ENCODE results near the gene PCSK6. TPM values are rescaled to one million over a fixed set of nuclear protein-coding genes. Genes with fewer than 3 reads are reported as not detected.

PCSK6 gene
- total RNA-seq, 2 experiments from 2014 or later, result 2.7 to 3.0 TPM

DNA sequence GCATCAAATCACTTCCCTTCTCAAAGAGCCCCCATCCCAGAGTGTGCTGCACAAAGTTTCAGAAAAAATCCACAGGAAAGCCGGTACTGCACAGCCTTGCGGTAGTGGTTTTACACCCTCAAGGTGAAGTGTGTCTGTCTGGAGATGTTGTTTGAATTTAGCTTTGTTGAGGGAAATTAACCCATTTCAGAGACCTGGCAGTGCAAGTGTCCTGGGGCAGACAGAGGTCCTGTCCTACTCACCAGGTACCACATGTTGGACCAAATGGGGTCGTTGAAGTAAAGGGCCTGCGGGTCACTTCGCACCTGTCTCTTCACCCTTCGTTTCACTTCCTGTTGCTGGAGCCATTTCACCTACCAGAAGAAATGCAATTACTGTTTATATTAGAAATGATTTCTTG is 57.8 kb downstream of the PCSK6 start:
- Mint-ChIP-seq H3K4me1 (ENCODE audit: low read depth) (no peaks in the 10 kb centered on the region), H3K36me3 (ENCODE audit: low read depth) (no peaks in the 10 kb centered on the region), H3K4me3 (no peak overlapping the region), H3K27me3 (peaks cover 2% of the 10 kb centered on the region), H3K27ac (no peak overlapping the region), H3K9me3 (no peaks in the 10 kb centered on the region)
- POLR2A ChIA-PET, result no interaction called here
- TF ChIP-seq, protein P1, sequence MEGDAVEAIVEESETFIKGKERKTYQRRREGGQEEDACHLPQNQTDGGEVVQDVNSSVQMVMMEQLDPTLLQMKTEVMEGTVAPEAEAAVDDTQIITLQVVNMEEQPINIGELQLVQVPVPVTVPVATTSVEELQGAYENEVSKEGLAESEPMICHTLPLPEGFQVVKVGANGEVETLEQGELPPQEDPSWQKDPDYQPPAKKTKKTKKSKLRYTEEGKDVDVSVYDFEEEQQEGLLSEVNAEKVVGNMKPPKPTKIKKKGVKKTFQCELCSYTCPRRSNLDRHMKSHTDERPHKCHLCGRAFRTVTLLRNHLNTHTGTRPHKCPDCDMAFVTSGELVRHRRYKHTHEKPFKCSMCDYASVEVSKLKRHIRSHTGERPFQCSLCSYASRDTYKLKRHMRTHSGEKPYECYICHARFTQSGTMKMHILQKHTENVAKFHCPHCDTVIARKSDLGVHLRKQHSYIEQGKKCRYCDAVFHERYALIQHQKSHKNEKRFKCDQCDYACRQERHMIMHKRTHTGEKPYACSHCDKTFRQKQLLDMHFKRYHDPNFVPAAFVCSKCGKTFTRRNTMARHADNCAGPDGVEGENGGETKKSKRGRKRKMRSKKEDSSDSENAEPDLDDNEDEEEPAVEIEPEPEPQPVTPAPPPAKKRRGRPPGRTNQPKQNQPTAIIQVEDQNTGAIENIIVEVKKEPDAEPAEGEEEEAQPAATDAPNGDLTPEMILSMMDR (IDR thresholded peaks at IDR 0.05), result no peak
- no peak for ATAC-seq
- CTCF ChIA-PET, result no interaction called here
- DNase-seq, result no peak
- intact Hi-C loops (cut with micrococcal nuclease), result no loop called here

DNA sequence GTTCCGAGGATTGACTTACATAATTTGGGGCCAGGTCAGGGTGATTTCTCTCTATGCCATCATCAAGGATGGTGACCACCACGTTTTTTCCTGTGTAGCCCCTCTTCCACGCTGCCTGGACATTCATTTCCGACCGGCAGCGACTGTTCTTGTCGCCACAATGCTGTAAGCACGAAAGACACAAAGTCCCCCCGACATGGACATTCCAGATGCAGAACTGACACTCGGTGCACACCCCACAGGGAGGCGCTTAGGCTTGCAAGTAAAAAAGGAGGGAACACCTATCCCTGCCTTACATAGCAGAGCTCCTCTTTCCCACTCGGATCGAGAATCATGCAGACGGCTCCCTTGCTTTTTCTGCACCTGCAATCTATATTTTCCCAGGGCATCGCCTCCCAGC is 58.2 kb downstream of the PCSK6 start:
- H3K4me1 Mint-ChIP-seq (ENCODE audit: low read depth), result no peaks in the 10 kb centered on the region
- TF ChIP-seq, protein P1 (IDR thresholded peaks at IDR 0.05), result no peak
- no peak overlapping the region for H3K27ac Mint-ChIP-seq
- no peaks in the 10 kb centered on the region for H3K36me3 Mint-ChIP-seq (ENCODE audit: low read depth)
- intact Hi-C loops (cut with micrococcal nuclease), result no loop called here
- CTCF ChIA-PET, result no interaction called here
- POLR2A ChIA-PET, result no interaction called here
- ATAC-seq (no peak), DNase-seq (no peak)
- H3K27me3 Mint-ChIP-seq, result peaks cover 2% of the 10 kb centered on the region
- H3K4me3 Mint-ChIP-seq, result no peak overlapping the region
- no peaks in the 10 kb centered on the region for H3K9me3 Mint-ChIP-seq

DNA sequence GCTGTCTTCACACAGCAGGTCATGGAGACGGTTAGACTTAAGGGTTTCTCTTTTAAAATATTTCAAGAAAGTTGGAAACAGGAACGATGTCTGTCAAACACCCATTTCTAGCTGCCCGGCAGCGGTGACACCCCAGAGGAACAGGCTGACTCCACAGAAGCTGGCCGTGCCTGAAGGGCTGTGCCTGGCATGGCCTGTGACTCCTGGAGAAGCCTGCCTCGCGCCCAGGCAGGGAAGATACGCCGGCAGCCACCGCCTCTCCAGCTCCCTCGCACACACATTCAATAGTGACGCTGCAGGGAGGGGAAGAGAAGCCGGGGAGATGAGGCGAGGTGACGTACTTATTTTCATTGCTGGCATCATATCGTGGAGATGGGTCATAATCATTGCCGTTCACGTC is 59.9 kb downstream of the PCSK6 start:
- intact Hi-C loops (cut with micrococcal nuclease), result loop anchor here (2.0 kb wide), 1 partner anchor 19 kb away; no protein-coding TSS in a partner anchor
- H3K27ac Mint-ChIP-seq, result no peak overlapping the region
- no peak overlapping the region for H3K4me3 Mint-ChIP-seq
- ATAC-seq (no peak), DNase-seq (no peak)
- ChIA-PET CTCF (interaction anchor here (1.0 kb wide), 1 partner anchor 52 kb away, joined by 3 read pairs; no protein-coding TSS in a partner anchor), POLR2A (no interaction called here)
- H3K27me3 Mint-ChIP-seq, result peaks cover 2% of the 10 kb centered on the region
- H3K4me1 Mint-ChIP-seq (ENCODE audit: low read depth), result no peaks in the 10 kb centered on the region
- H3K36me3 Mint-ChIP-seq (ENCODE audit: low read depth), result no peaks in the 10 kb centered on the region
- H3K9me3 Mint-ChIP-seq, result no peaks in the 10 kb centered on the region
- TF ChIP-seq, protein P1 (IDR thresholded peaks at IDR 0.05), result no peak

DNA sequence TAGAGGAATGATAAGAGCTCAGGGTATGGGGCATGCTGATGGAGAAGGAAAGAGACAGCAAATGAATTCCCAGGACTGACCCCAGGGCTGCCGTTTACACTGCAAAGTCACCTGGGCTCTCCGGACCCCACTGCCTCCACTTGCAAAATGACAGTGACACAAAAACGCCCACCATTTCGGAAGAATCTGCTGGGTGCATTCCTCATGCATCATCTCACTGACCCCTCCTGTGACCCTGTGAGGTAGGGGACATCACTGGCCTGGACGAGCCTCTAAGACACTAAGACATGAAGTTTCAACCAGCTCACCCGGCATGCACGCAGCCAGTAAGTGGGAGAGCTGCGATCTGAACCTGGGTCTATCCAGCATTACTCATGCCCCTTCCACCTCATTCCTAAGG is 60.3 kb downstream of the PCSK6 start:
- ChIA-PET CTCF (interaction anchor here (1.0 kb wide), 1 partner anchor 51 kb away, joined by 3 read pairs; no protein-coding TSS in a partner anchor), POLR2A (no interaction called here)
- Mint-ChIP-seq H3K27me3 (peaks cover 2% of the 10 kb centered on the region), H3K4me3 (no peak overlapping the region), H3K9me3 (no peaks in the 10 kb centered on the region), H3K27ac (no peak overlapping the region), H3K36me3 (ENCODE audit: low read depth) (no peaks in the 10 kb centered on the region), H3K4me1 (ENCODE audit: low read depth) (no peaks in the 10 kb centered on the region)
- intact Hi-C loops (cut with micrococcal nuclease), result loop anchor here (2.0 kb wide), 1 partner anchor 20 kb away; no protein-coding TSS in a partner anchor
- TF ChIP-seq, protein P1 (IDR thresholded peaks at IDR 0.05), result no peak
- DNase-seq, result no peak
- ATAC-seq, result no peak

DNA sequence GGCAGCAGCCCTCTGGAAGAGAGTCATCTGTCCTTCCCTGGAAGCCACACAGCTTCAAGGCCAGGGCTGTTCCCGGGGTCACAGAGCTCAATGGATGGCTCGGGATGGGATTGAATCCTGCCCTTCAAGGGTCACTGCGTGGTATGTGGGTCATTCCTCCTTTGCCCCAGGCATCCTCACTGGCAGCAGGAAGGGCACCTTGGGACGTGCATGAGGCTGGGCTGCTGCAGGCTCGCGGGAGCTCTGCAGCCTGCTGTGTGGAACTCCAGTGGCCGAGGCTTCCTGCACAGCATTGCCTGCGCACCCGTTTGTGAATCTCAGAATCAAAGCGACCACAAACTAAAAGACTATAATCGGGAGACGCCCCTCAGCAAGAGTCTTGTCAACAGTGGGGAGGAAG is 60.7 kb downstream of the PCSK6 start:
- H3K9me3 Mint-ChIP-seq, result no peaks in the 10 kb centered on the region
- H3K27ac Mint-ChIP-seq, result no peak overlapping the region
- ChIA-PET POLR2A (no interaction called here), CTCF (interaction anchor here (1.0 kb wide), 1 partner anchor 51 kb away, joined by 3 read pairs; no protein-coding TSS in a partner anchor)
- ATAC-seq, result no peak
- no peaks in the 10 kb centered on the region for H3K36me3 Mint-ChIP-seq (ENCODE audit: low read depth)
- intact Hi-C loops (cut with micrococcal nuclease), result loop anchor here (2.0 kb wide), 1 partner anchor 20 kb away; no protein-coding TSS in a partner anchor
- H3K27me3 Mint-ChIP-seq, result peaks cover 2% of the 10 kb centered on the region
- H3K4me1 Mint-ChIP-seq (ENCODE audit: low read depth), result no peaks in the 10 kb centered on the region
- no peak overlapping the region for H3K4me3 Mint-ChIP-seq
- no peak for DNase-seq
- TF ChIP-seq, protein P1 (IDR thresholded peaks at IDR 0.05), result no peak
